GM21526 (cell line): ENCODE measurements around the gene PPIL6.
"Not testable (repeated sequence)": the region's sequence is repeated elsewhere in the genome, so short reads cannot be mapped to it uniquely, and the experiment has no call there.

Source experiments
- ATAC-seq: cut with Tn5 transposase; IDR thresholded peaks from one replicate; pipeline ENCODE4 v1.9.1; 2021; ENCODE audit warnings: moderate library complexity; ENCODE audit not compliant: unreplicated experiment, low FRiP score

The PPIL6 gene

DNA sequence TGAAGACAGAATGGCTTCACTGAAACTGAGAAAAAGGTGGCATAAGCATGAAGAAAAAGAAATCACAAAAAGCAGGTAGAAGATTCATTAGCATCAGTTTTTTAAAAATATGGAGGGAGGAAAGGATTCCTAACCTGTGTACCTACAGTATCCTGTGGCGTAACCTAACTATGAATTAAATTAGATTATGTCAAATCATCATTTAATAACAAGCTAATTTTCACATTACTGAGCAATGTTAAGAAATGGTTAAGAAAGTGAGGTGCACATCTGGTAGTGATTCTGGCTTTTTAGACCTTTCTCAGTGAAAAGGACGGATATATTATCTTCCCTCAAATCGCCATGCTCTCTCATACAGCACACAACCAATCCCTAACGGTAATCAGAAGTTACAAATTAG, 70.7 kb downstream of the PPIL6 start:
- ATAC-seq = no peak

DNA sequence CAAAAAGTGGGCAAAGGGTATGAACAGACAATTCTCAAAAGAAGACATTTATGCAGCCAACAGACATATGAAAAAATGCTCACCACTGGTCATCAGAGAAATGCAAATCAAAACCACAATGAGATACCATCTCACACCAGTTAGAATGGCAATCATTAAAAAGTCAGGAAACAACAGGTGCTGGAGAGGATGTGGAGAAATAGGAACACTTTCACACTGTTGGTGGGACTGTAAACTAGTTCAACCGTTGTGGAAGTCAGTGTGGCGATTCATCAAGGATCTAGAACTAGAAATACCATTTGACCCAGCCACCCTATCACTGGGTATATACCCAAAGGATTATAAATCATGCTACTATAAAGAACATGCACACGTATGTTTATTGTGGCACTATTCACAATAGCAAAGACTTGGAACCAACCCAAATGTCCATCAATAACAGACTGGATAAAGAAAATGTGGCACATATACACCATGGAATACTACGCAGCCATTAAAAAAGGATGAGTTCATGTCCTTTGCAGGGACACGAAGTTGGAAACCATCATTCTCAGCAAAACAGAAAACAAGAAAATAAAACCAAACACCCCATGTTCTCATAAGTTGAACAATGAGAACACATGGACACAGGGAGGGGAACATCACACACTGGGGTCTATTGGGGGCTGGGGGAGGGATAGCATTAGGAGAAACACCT, 75.9 kb downstream of the PPIL6 start:
- not testable (repeated sequence) for ATAC-seq

DNA sequence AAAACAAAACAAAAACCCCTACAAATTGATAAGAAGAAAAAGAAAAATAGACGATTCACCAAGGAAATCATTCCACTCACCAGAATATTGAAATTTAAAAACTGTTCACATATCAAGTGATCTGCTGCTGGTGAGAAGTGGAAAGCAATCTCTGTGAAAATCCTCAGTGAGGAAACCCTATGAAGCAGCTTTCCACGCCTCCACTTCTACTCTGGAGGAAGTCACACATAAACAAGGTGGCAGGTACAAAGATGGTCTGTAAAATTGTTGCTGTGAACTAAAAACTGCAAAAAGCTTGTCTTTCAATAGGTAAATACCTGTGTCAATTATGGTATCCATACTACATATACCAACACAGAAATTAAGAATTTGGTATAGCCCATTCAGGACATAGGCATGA, 76.7 kb downstream of the PPIL6 start:
- ATAC-seq = no peak

DNA sequence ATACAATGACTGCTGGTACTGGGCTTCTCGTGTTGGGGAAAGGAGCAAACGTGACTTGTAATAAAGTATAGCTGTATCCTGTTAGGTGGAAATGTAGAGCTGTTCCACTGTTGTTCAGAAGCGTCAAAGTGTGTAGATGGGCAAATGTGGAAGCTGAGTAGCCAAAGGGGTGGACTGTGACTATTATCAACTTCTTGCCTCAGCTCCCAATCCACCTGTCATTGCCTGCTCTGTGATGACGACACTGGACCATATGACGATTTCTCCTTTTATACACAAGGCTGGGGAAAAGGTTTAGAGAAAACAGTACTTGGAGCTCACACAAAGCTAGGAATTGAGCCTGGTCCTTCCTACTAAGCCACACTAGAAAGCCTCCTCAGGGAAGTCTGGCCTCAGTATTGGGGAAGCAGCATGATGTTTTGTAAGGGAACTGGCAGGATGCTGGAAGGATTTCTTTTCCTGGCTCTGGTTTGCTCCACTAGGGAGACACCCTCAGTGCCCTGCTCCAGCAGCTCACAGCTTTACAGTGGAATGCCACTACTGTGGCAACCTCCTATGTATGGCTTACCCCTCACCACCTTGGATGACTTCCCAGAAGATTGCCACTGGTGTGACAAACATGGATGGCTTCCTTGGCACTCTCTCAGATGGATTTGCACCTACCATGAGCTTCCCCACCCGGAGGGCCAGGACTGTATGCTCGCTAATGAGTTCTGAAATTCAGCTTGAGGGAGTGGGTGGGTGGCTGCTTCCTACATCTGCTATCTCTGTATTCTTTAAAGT, 78.1 kb downstream of the PPIL6 start:
- ATAC-seq = no peak

DNA sequence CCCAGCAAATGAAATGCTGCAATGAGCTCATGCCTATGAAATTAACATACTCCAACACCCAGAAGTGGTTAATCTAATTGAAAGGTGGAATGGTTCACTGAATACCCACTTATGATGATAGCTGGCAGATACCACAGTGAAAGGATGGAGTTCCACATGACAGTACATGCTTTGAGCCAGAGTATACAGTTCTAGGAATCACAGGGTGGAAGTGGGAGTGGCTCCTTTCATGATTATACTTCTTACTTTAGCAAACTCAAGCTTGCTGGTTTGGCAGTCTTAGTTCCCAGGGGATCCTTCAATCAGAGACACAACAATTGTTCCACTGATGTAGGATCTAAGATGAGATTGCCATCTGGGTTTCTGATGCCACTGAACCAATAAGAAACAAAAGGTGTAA, 79.6 kb downstream of the PPIL6 start:
- no peak for ATAC-seq

DNA sequence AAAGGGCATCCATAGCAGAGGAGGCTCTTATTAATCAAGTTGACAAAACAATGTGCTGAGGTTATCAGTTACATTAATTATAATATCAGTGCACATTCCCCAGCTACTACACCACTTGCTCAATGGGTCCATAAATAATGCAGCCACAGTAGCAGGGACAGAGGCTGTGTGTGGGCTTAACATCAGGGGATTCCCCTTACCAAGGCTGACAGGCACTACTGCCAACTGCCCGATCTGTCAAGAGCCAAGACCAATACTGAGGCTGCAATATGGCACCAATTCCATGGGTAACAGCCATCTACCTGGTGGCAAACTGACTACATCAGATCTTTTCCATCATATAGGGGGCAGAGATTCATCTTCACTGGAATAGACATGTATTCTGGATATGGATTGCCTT, 80.1 kb downstream of the PPIL6 start:
- no peak for ATAC-seq

DNA sequence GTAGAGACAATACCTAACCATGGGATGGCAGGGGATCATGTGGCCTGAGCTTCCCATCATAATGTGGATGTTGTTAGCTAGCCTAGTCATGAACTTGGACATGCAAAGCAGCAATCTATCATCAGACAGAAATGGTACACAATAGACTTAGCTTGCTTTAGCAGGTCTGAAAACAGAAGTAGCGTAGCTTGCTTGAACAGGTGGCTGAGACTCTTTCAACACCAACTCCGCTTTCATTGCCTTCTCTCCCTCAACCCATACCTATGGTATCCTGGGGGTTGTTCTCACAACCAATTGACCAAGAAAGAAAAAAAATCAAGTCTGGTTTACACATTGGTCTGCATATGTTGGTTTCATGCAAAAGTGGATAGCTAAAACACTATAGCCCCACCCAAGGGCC, 81.2 kb downstream of the PPIL6 start:
- ATAC-seq = no peak

DNA sequence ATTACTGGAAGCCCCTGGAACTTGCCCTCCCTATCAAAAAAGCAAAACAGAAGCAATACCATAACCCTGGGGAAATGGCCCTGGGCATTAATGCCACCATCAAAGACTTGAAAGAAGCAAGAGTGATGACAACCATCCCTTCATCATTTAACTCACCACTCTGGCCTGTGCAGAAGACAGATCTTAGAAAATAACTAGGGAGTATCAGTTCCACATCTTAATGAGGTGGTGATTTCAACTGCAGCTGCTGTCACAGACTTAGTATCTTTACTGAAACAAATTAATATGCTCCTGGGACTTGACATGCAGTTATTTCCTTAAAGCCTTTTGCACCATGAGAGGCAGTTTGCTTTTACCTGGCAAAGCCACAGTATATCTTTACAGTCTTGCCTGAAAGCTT, 82.2 kb downstream of the PPIL6 start:
- ATAC-seq = no peak

DNA sequence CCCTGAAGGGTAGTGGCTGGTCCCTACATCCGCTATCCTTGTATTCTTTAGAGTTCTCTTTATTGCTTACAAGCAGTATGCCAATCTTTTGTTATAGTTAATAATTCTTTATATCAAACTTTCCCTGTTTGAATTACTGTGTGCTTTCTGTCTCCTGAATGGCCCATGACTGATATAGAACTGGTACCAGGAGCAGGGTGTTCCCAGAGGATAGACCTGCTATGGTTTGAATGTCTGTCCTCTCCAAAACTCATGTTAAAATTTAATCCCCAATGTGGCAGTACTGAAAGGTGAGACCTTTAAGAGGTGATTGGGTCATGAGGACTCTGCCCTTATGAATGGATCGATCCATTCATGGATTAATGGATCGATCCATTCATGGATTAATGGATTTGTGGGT, 84.2 kb downstream of the PPIL6 start:
- ATAC-seq = no peak

DNA sequence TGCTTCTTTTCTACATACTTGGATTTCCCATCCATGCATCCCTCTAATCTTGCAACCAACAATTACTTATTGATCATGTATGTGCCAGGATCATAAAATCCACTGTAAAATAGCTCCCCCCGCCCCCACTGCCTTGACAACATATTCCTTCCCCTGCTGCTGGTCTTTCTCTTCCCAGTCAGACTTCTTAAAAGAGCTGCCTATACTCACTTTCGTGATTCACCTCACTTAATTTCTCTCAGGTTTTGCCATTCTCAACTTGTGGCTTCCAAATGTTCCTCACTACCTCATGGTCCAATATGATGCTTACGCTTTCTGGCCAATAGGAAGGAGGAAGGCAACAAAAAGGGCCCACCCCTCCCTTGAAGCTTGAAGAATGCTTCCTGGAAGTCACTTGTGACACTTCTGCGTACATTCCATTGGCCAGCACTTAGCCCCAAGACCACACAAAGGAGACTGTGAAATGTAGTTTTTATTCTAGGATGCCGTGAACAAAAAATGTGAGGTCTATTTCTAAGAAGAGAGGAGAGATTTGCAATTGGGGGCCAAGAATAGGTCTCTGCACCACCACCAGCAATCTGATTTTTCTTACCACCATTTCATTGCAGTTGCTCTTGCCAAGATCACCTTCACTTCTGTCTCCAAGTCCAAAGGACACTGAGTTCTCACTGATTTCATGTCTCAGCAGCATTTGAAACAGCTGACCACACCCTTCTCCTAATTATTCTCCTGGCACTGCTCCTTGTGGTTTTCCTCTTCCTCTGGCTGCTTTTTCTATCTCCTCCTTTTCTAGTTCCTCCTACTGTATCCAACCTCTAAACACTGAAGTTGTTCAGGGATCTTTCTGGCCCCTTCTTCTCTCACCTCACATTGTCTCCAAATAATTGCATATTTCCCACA, 88.9 kb downstream of the PPIL6 start:
- ATAC-seq = no peak

DNA sequence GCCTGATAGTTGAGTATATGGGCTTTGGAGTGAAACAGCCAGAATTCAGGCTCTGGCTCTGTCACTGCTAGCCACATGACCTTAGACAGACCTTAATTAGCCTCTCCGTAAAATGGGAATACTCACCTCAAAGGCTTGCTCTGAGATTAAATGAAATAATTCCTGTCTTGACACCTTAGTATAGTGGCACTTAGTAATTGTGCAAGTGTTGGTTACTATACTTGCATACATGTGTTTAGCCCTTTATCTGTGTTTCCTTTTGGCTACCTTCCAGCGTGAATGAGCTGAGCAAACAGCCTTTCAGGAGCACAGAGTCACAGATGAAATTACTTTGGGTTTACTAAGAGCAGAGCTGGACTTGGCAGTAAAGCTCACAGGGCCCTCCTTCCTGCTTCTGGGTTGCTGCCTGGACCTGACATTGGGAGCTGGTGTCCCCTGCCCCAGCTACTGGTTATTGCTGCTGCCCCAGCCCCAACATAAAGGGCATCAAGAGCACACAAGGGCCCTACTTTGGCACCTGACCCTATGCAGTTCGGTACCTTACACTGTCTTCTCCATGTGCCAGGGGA, 90.9 kb downstream of the PPIL6 start:
- no peak for ATAC-seq

DNA sequence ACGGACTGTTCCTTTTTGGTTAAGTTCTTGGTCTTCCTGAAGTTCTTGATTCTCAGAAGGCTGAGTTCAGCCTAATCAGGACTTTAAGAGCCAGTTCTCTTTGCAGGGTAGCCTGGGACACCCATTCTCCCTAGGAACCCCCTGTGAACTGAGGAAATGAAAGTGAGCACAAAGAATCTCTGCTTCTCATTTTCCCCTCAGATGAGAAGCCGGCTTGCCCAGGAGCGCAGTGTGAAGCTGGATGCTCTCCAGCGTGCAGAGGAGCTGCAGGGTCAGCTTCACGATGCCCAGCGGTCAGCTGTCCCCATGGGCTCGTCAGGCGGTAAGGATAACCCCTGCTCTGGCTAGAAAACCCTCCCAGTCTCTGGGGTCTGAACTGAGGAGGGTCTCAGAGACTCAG, 92.2 kb downstream of the PPIL6 start:
- ATAC-seq = no peak

DNA sequence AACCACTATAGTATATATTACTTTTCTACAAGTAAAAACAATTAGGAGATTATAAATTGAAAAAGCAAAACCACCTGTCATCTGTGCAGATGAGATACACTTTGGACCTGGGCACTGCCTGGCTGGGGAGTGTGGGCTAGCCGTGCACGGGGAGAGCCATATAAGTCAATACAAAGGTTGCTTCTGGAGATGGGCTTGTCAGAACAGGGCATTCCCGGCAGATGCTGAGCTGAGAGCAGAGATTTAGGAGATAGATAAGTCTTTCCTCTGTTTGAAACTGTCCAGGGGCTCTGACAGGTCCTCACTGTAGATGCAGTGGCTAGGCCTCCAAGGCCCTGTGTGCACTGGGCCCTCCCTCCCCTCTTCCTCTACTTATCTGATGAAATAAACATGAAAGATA, 92.6 kb downstream of the PPIL6 start:
- no peak for ATAC-seq

DNA sequence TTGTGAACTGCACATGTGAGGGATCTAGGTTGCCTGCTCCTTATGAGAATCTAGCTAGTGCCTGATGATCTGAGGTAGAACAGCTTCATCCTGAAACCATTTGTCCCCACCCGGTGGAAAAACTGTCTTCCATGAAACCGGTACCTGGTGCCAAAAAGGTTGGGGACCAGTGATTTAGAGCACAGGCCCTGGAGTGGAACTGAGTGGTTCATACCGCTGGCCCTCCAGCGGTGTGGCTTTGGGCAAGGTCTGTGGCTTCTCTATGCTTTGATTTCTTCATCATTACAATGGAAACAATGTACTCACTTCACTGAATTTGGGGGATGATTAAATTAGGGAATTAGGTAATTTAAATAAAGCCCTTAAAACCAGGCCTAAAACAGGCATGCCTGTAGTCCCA, 94.4 kb downstream of the PPIL6 start:
- no peak for ATAC-seq

DNA sequence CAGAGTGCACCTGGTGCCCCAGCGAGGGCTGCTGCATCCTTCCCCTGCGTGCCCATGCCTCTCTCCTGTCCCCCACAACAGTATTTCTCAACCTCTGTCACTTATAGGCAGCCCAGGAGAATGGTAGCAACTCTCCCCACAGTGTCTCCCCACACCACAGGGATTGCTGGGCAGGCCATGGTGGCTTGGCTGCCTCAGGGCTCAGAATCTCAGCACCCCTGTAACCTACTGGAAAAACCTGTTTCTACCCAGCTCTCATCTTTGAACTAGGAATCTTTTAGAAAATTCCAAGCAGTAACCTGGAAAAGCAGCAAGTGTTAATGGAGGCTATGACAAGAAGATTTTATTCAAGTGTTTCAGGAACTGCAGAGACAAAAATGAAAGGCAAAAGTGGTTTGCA, 96.2 kb downstream of the PPIL6 start:
- ATAC-seq = no peak

DNA sequence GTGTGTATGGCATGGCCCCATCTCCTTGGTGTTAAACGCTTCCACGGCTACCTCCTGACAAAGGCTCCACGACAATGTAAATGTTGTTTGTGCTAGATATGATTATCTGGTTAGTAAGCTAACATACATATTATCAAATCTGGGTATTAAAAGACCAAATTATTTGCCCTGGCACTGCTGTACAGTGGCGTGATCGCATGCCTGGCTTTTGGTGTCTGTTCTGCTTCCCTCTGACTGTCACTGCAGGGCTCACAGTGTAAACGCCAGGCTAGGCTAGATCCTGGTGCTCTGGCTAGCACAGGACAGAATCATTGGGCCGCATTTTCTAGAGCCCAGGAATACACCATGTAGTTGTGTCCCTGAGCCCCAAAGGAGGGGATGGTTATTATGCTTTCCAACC, 96.9 kb downstream of the PPIL6 start:
- ATAC-seq = no peak

DNA sequence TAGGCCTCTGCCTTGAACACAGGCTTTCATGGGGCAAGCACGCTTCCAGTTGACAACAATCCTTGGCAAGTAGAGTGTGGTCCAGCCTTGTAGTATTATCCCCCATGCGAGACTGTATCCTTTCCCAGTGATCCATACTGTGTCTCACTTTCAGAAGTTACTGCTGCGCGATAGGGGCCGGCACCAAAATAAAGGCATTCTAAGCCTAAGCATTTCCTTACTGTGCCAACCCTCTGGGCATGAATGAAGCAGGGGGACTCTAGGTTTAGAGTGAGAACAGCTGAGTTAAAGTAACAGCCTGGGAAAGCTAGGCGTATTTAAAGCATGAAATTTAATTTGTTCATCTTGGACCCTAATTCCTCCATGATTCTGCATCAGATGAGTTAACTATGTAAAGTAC, 97.5 kb downstream of the PPIL6 start:
- ATAC-seq = no peak

DNA sequence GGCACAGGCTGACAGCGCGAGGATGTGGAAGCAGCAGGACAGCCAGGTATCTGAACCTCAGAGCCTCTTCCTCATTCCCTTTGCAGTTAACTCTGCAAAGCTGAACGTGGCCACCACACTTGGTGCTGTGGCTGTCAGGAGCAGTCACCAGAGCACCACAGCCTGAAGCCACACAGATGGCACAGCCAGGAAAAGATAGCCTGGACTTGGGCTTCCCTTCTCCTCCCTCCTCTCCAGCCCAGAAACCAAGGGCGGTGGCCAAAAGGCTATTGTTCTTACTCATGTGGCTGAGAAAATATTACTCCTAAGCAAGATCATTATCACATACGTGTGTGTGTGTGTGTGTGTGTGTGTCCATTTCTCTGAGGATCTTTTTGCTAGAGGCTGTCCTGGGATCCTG, 97.9 kb downstream of the PPIL6 start:
- ATAC-seq = no peak

DNA sequence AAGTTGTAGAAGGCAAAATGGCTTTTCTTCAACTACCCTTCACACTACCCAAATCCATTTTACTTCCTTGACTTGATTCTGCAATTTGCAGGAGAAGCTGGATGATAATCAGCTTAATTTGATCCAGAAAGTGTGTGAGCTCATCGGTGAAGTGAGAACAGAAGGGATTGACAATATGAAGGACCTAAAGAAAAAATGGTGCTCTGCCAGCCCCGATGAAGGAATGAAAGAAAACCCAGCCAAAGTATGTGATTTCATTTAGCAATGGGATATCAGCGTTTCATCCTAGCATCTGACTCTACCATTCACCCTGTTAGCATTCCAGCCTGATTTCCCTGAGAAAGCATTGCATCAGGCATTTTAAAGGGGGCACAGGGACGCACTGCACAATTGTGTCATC, 99.6 kb downstream of the PPIL6 start:
- no peak for ATAC-seq
